MG63 (cell line): ENCODE measurements around the gene FRRS1. TPM values are rescaled to one million over a fixed set of nuclear protein-coding genes. Genes with fewer than 3 reads are reported as not detected.

Experiments used
- total RNA-seq: library from RNA; depleted of rRNA; stranded (reverse); fragments of >200 nt; shearing (Covaris generic); gene quantifications from 2 replicates; pipeline ENCODE4 v1.2.3, GENCODE V29; 2014; ENCODE audit warnings: low replicate concordance; rRNA removed

FRRS1 gene
- total RNA-seq, 1 experiment from 2014 or later = 7.8 TPM

Other genes with a start within 250 kb of the FRRS1 start
- gene PALMD, start 120.5 kb downstream of the FRRS1 start, total RNA-seq = 2.5 and 4.3 TPM in 2 replicates
- 1.4 and 20.1 TPM in 2 replicates for gene AGL, start 83.7 kb upstream of the FRRS1 start, total RNA-seq
- 11.1 and 27.7 TPM in 2 replicates for gene SLC35A3, start 203.4 kb upstream of the FRRS1 start, total RNA-seq